GM18499 (cell line): ENCODE results near the gene SEC61A2.
"Not testable (repeated sequence)": the region's sequence is repeated elsewhere in the genome, so short reads cannot be mapped to it uniquely, and the experiment has no call there.

Experiments
- ATAC-seq: cut with Tn5 transposase; IDR thresholded peaks from one replicate; pipeline ENCODE4 v1.9.1; 2021; ENCODE audit warnings: moderate number of reproducible peaks; ENCODE audit not compliant: insufficient read depth, unreplicated experiment

Gene SEC61A2

GRCh38 chr10:12156367-12157123 lies 27.1 kb downstream of the SEC61A2 start:
- no peak for ATAC-seq

DNA sequence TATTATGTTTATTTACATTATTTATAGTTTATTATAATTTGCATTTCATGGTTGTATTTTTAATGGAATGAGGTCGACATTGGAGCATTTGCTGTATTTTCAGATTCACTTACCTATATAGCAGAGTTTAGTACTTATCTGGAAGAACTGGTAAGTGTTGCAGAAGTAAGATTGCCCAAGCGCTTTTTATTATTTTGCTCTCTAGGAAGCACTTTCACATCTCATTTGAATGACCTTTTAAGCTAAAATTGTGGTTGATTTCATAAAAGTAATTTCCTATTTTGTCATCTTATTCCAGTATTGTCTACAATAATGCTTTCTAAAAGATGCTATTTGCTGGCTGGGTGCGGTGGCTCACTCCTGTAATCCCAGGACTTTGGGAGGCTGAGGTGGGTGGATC lies 28.6 kb downstream of the SEC61A2 start:
- no peak for ATAC-seq

GRCh38 chr10:12160664-12161063 lies 31.2 kb downstream of the SEC61A2 start:
- no peak for ATAC-seq

- no peak for ATAC-seq
Observed at GRCh38 chr10:12162927-12163326, 33.5 kb downstream of the SEC61A2 start.

DNA sequence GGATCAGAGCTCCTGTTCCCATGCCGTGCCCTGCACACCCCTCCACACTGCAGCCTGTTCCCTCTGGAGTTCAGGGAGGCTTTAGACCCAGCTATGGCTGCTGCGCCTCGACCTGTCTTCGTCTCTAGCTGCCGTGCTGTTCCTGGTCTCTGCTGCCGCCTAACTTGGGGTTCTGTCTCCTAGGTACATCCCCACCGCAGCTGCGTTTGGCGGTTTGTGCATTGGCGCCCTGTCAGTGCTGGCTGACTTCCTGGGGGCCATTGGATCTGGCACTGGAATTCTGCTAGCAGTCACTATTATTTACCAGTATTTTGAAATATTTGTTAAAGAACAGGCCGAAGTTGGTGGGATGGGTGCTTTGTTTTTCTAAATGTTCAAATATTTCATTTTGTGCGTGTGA lies 34.6 kb downstream of the SEC61A2 start:
- no peak for ATAC-seq

GRCh38 chr10:12165036-12165435 lies 35.6 kb downstream of the SEC61A2 start:
- no peak for ATAC-seq

DNA sequence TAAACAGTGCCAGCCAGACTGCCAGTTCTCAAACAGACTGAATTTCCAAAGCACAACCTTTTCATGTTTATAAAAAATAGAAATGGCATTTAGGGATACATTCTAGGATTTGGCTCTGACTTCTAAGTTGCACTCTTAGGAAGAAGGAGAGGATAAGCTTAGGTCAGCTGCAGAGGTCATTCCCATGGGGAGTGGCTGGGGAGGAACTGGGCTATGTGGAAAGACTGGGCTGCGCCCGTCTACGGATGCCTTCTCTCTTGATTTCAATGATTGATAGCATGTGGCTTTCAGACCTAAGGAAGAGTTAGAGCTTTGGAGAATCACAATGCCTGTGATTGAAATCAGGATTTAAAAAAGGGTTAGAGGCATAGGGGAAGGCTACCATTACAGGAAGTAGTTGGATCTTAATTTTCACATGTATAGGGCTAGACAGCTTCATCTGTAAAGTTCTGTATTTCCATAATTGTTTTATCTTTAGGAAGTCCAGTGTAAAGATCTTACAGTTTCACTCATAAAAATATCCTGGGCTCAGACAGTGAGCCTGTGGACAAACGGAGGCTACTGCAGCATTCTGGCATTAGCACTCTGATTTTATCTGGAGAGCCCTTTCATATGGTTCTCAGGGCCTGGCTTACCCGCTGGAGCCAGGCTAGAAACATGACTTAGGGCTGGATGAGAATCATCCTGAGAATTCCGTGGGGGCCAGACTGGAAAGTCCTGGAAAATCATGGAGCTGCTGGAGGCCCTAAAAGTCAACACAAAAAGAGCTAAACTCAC lies 36.7 kb downstream of the SEC61A2 start:
- ATAC-seq, result no peak

GRCh38 chr10:12171512-12171911 lies 42.0 kb downstream of the SEC61A2 start:
- not testable (repeated sequence) for ATAC-seq

DNA sequence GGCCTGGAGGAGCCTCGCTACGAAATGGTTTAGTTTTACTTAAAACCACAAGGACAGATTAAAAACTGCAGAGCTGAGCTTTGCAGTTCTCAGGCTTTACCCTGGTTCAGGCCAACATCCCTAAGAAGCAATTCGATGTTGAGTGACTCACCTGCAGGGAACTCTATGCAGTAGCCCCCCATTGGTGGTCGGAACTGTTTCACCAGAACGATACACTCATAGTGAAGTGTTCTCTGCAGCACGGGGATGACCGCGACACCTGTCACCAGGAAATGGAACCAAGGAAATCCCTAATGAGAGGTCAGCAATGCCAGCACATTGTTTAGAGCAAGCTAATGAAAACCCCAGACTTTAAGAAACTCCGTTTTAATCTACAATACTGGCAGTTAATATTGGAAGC lies 48.2 kb downstream of the SEC61A2 start:
- ATAC-seq, result no peak

GRCh38 chr10:12179606-12180170 lies 50.2 kb downstream of the SEC61A2 start:
- ATAC-seq, result no peak

DNA sequence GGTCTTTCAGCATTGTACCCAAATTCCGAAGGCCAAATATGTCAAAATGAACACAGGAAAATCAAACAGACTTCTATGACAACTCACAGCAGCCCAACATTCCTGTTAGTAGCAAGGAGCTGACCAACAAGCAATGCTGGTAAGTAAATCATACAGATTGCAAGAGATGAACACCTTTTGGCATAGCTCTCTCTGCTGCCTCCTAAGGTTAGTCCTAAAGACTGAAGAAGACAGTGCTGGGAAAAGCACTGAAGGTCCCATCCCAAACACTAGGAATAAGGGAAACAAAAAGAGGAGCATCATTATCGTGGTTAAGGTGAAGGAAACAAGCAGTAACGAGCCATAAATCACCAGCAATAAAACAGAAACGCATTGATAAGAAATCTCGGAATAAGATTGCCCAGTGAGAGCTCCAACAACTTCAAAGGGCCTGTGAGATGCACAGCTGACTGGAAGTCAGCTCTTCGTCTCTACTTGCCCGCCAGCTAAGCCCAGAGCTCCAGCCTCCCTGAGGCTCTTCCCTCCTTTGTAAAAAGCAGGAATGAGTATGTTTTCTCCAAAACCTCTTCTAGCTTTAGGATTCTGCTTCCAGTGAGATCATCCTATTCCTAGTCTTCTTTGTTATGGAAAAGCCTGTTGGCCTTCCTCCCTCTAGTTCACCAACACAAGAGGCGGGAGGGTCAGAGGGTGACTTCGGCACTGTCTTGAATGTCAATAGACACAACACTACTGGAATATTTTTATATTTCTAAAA lies 50.9 kb downstream of the SEC61A2 start:
- no peak for ATAC-seq

GRCh38 chr10:12181065-12181775 lies 51.7 kb downstream of the SEC61A2 start:
- ATAC-seq, result no peak

DNA sequence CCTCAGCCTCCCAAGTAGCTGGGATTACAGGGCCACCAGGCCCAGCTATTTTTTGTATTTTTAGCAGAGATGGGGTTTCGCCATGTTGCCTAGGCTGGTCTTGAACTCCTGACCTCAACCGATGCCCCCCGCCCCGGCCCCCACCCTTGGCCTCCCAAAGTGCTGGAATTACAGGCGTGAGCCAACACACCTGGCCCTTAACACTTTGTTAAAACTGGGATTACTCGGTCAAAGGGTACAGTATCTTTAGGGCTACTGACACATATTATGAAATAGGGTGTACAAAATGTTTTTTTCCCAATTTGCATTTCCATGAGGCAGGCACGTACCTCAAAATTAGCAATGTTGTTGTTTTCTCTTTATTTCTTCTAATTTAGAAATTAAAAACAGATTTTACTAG lies 54.7 kb downstream of the SEC61A2 start:
- no peak for ATAC-seq

DNA sequence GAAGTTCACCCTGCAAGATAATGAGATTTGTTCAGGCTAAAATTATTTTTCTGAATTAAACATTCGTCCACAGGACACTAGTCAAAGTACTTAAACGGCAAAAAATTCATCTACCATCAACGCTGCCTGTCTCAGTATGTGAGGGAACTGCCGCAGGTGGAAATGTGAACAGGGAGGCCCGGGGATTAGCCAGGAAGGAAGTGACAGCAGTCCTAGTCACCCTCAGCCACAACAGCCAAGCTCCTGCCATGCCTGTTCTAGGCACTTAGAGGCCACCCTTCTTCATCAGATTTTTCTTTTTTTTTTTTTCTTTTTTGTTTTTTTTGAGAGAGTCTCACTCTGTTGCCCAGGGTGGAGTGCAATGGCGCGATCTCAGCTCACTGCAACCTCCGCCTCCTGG lies 56.8 kb downstream of the SEC61A2 start:
- ATAC-seq, result no peak

- ATAC-seq, result no peak
Observed at GRCh38 chr10:12187321-12187905, 57.9 kb downstream of the SEC61A2 start.

- ATAC-seq, result no peak
Observed at GRCh38 chr10:12188656-12189055, 59.2 kb downstream of the SEC61A2 start.

DNA sequence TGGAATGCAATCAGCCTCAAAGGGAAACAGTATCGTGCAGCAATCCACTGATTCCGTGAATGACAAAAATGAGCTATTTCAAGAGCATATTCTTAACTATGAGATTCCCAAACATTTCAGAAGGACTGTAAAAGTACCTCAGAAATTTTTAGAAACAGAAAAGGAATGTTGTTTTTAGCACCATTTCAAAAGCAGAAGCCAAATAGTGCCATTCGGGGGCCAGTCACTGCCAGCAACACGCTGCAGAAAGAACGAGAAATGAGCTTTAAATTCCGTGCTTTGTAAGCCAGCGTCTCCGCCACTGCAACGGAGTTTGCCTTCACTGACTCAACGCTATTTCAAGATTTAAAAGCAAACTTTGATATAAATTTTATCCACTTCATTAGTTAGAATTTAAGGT lies 59.9 kb downstream of the SEC61A2 start:
- ATAC-seq, result no peak

GRCh38 chr10:12191715-12192114 lies 62.2 kb downstream of the SEC61A2 start:
- no peak for ATAC-seq

DNA sequence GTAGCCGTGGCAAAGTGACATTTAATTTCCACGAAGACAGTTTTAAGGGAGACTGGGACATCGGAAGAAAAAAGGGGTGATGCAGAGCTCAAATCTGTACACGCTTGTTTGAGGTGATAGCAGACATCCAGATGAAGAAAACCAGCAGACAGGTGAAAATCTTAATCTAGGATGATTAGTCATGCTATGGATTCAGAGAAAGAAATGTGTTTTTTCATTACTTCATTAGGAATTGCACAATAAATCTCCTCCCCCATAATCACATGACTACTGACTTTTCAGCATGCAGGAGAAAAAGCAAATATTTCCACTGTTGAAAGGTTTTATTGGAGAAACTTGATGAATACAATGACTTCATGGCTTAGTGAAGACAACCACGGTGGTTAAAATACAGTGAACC lies 63.7 kb downstream of the SEC61A2 start:
- no peak for ATAC-seq

- no peak for ATAC-seq
Observed at GRCh38 chr10:12194752-12195271, 65.3 kb downstream of the SEC61A2 start.
